HG02973 (cell line): ENCODE results near the gene NPC1.

ENCODE experiments used
- ATAC-seq: cut with Tn5 transposase; IDR thresholded peaks from one replicate; pipeline ENCODE4 v1.9.1; 2021; ENCODE audit warnings: moderate library complexity; ENCODE audit not compliant: unreplicated experiment

Gene NPC1

DNA sequence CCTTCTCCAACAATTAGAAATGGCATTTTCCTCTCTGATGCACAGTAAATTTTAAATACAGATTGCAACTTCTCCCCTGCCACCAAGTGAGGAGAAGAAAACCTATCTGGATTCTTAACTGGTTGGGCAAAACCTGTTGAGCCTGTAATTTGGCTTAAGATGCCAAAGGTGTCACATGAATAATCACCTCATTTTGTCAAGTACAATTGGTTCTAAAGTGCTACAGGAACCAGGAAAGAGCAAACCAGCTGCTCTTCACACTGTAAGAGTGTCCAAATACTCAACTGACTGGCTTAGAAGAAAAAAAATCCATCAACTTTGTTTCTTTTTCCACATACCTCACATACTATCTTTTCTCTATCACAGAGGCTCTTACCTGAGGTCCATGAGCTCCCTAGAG is 35.4 kb downstream of the NPC1 start:
- no peak for ATAC-seq

DNA sequence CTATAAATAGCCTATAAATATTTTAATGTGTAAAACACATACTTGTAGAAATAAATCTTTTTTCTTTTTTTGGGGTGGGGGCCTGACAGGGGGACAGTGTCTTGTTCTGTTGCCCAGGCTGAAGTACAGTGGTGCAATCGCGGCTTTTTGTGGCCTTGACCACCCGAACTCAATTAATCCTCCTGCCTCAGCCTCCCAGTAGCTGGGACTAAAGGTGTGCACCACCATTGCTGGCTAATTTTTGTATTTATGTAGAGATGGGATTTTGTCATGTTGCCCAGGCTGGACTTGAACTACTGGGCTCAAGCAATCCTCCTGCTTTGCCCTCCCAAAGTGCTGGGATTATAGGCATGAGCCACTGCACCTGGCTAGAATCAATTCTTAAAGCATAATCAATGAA is 37.6 kb downstream of the NPC1 start:
- no peak for ATAC-seq

- no peak for ATAC-seq
These were observed 38.0 kb downstream of the NPC1 start for GRCh38 chr18:23548275-23548674.

DNA sequence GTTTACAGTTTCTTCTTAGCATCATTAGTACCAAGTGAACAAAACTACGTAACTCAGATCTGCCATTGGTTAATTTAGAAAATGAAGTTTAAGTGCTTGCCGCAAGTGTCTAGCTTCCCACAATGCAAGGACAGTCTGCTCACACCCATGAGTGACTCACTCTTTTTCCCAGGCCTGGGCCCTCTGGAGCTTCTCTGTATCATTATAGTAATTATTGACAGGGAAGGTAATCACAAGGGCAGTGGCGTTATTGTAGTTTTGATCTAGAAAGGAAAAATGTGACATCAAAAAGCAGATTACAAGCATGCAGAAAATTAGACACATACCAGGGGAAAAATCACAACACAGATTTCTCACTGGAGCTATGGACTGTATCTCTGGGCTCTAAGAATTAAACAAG is 38.5 kb downstream of the NPC1 start:
- ATAC-seq: no peak

- ATAC-seq: no peak
These were observed 39.0 kb downstream of the NPC1 start for GRCh38 chr18:23547306-23547705.

DNA sequence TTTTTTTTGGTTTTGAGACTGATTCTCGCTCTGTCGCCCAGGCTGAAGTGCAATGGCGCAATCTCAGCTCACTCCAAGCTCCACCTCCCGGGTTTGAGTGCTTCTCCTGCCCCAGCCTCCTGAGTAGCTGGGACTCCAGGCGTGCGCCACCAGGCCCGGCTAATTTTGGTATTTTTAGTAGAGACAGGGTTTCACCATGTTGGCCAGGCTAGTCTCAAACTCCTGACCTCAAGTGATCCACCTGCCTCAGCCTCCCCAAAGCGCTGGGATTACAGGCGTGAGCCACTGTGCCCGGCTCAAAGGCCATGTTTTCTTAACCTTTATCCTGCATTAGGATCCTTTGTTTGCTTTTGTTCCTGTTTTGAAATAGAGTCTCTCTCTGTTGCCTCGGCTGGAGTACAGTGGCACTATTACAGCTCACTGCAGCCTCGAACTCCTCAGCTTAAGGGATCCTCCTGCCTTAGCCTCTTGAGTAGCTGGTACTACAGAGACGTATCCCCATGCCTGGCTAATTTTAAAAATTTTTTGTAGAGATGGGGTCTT is 41.0 kb downstream of the NPC1 start:
- no peak for ATAC-seq

GRCh38 chr18:23542461-23542860 is 43.8 kb downstream of the NPC1 start:
- ATAC-seq: no peak

- ATAC-seq: no peak
These were observed 44.8 kb downstream of the NPC1 start for GRCh38 chr18:23541349-23542093.

GRCh38 chr18:23540867-23541266 is 45.4 kb downstream of the NPC1 start:
- no peak for ATAC-seq

GRCh38 chr18:23539911-23540525 is 46.3 kb downstream of the NPC1 start:
- ATAC-seq: no peak

DNA sequence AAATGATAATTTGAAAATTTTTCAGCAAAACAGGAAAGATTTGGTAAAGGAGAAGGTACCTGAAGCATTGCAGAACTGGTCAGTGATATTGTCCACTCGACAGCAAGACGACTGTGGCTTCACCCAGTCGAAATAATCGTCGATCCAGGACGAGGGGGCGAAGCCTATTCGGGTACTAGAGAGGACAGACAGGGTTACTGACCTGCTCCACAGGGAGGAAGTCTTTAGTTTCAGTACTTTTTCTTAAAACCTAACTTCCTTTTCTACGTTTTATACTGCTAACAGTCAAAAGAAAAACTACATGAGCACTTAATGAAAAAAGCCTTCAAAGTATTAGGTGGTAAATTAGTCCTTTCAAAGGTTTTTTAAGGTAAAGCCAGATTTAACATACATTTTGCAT is 47.0 kb downstream of the NPC1 start:
- ATAC-seq: no peak

- no peak for ATAC-seq
These were observed 47.4 kb downstream of the NPC1 start for GRCh38 chr18:23538870-23539269.

- ATAC-seq: no peak
These were observed 48.3 kb downstream of the NPC1 start for GRCh38 chr18:23538001-23538400.

- no peak for ATAC-seq
These were observed 49.0 kb downstream of the NPC1 start for GRCh38 chr18:23537274-23537673.

DNA sequence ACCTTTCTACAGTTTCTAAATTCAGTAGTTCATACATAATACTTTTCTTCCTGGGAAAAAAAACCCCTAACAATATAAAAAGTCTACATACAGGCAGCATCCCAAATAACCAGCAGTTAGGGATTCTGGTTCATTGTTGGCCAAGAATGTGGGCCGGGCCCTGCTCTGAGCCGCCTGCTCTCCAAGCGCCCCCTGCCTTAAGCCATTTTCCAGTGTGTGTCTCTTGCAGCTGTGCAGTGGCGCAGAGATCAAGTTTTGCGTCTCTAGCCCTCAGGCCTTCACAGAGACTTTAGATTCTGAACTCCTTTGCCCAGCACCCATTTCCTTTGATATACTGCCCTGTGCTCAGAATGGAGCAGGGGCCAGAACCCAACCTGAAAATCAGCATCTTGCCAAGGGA is 50.1 kb downstream of the NPC1 start:
- no peak for ATAC-seq

GRCh38 chr18:23534276-23534675 is 52.0 kb downstream of the NPC1 start:
- no peak for ATAC-seq

DNA sequence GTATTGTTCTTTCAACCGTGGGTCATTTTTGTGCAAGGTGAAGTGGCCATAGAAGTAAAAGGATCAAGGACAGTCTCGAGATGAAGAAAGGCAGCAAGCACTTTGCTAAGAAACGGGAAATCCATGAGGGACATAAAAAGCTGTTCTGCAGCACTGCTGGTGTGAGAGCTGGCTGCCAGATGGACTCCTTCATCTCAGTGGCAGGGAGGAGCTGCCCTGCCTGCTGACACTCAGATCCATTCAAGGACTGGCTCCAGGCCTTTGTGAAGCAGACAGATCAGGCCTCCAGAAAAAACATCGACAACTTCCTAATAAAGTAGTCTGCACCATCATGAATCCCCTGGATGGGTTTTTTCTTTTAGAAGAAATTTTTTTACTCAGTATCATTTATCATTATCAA is 53.5 kb downstream of the NPC1 start:
- ATAC-seq: no peak

DNA sequence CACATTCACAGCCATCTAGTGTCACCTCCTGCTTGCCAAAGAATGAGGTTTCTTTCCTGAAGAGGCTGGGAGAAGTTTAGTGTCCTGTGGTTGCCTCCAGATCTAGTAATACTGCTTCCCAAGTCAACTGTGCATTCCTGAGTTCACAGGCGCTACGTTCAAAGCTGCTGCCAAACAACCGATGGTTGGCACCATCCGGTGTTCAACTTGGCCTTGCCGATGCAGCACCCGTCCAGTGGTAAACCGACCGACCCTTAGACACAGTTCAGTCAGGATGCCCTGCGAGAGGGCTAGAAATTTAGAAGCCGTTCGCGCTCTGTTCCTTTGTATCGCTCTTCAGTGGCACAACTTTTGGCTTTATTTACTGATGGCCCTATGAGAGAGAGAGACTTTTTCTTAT is 54.4 kb downstream of the NPC1 start:
- no peak for ATAC-seq

DNA sequence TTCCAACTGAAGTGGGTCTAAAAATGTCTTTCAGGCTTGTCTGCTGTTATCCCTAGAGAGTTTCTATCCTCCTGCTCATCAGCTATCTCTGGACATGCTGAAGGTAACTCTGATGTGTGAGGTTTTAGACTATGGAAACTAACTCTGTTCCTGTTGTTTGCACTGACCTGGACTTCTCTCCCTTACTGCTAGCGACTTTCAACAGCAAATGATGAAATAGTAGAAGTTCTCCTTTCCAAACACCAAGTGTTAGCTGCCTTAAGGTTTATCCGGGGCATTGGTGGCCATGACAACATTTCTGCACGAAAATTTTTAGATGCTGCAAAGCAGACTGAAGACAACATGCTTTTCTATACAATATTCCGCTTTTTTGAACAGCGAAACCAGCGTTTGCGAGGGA is 56.1 kb downstream of the NPC1 start:
- no peak for ATAC-seq

GRCh38 chr18:23529604-23530003 is 56.7 kb downstream of the NPC1 start:
- no peak for ATAC-seq

- ATAC-seq: no peak
These were observed 57.5 kb downstream of the NPC1 start for GRCh38 chr18:23528580-23529472.
